GM18505 (cell line): ENCODE results near the gene HAUS8.

Experiments used
- ATAC-seq: cut with Tn5 transposase; IDR thresholded peaks from one replicate; pipeline ENCODE4 v1.9.1; 2021; ENCODE audit not compliant: unreplicated experiment
- POLR2A ChIP-seq: IDR thresholded peaks from 4 replicates; pipeline ENCODE4 v1.6.1; 2011; ENCODE audit warnings: borderline replicate concordance; ENCODE audit not compliant: insufficient read depth, insufficient read length; ENCODE audit errors: extremely low read depth

Gene HAUS8

DNA sequence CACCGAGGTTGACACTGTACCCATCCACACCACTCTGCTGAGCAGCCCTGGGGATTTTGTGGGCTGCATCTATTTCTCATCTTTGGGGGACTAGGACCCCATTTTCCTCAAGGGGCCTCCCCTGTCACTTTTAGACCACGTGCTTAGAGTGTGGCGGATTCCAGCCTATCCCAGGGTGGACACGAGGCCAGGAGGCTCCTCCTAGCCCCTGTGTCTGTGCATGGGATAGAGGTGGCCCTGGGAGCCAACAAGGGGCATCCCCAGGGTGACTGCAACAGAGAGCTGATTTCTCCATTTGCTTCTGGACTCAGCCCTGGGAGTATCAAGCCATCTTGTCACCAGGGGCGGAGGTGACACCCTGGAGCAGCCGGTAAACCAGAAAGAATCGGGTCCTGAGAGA lies 72.8 kb downstream of the HAUS8 start:
- TF ChIP-seq POLR2A = no peak
- ATAC-seq = no peak

DNA sequence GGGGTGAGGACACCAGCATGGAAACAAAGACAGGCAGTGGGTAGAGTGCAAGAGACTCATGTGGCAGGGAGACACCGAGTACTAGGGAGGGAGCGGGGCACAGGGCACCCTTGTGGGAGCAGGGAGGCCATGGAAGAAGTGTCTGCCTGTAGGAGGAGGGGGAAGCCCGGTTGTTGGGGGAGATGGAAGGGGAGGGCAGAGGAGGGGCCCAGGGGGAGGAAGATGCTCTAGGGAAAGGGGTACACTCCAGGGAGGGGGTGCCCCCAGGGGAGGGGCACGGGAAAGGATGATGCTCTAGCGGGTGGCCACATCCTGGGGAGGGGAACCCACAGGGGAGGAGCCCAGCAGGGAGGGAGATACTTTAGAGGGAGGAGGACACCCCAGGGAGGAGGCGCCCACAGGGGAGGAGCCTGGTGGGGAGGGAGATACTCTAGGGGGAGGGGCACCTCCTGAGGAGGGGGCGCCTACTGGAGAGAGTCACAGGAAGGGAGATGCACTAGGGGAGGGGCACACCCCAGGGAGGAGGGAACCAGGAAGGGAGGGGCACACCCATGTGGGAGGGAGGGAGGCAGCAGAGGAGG lies 73.6 kb downstream of the HAUS8 start:
- no peak for ATAC-seq
- TF ChIP-seq POLR2A = no peak
